ENCODE measurements around the gene GABPB1.

GABPB1 gene

DNA sequence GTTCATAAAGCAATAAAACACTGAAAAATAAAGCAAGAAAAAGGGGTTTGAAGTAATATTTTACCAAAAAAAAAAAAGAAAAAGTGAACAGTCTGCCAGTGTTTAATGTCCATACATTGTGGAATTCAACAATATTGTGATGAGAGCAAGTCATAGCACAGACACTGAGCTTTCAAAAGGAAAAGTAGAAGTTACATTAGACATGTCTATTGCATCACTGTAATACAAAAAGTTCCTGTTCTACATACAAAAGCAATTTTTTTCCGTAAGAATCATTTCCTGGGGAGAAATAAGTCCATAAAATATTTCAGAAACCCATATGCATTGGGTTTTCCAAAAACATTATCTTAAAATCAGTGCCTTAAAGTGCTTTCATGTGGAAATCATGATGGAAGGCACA, 77.6 kb downstream of the GABPB1 start:
- DNase-seq (ENCODE audit: low spot score) = no peak

DNA sequence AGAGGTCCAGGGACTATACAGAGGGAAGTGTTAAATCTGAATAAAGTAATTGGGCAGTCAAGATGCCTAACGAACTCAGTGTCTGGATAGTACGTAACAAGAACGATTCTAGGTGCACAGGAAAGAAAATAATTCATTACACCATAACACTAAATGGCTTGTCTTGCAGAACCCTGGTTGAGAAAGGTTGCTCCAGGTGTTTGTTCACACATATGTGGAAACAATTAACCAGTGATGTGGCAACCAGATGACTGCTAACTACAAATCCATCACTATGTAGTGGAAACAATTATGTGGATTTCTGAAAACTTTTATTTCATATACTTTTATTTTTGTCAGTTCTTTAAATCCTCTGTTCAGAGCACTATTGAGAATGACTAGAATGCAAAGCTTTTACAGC, 79.1 kb downstream of the GABPB1 start:
- no peak for DNase-seq (ENCODE audit: low spot score)

DNA sequence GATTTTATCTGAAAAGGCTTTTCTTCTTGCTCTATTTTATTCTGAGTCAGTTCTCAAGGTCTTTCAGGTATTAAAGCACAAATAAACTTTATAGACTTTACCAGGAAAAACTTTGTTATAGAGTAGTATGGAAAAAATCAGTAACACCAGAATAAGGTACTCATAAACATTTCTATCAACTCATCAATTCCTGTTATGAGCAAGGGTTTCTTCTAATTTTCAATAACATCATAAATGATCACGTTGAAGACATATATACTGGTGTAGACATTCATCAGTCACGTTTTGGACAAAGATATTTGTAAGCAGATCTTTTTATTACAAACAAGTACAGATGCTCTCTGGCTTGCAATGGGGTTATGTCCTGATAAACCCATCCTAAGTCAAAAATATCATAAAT, 79.9 kb downstream of the GABPB1 start:
- no peak for DNase-seq (ENCODE audit: low spot score)

DNA sequence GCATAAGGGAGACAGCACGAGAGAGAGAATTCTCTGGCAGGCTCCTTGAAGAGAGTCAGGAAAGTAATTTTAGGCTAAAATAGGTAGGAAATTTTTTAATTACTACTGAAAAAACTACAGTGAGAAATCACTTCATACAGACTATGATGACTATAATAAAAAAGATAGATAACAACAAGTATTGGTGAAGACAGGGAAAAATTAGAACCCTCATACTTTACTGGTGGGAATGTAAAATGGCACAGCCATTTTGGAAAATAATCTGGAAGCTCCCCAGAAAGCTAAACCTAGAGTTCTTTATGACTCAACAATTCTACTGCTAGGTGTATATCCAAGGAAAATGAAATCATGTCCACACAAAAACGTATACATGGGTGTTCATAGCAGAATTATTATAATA, 87.4 kb downstream of the GABPB1 start:
- no peak for DNase-seq (ENCODE audit: low spot score)

DNA sequence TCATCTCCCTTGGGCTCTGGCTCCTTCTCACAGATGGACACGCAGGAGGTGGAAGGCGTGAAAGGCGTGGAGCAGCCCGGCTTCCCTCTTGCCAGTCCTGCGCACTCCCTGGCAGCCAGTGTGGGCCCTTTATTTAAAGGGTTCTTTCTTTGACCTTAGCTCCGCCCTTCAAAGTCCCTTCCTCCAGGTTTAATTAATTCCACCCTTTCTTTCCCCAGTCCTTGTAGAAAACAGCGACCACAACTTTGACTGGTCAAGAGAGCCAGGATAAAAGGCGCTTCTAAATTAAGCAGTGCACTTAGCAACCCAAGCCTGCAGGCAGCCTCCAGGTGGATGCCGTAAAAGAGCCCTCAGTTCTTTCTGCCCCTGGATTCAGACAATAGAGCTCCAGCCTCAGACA, 89.4 kb downstream of the GABPB1 start, which contains the start of gene HDC:
Gene HDC, minus strand, starts transcription at position 107 of the 400 bp plus-strand sequence. Its CDS starts 103 bp downstream, at position 4.
- DNase-seq (ENCODE audit: low spot score) = no peak

DNA sequence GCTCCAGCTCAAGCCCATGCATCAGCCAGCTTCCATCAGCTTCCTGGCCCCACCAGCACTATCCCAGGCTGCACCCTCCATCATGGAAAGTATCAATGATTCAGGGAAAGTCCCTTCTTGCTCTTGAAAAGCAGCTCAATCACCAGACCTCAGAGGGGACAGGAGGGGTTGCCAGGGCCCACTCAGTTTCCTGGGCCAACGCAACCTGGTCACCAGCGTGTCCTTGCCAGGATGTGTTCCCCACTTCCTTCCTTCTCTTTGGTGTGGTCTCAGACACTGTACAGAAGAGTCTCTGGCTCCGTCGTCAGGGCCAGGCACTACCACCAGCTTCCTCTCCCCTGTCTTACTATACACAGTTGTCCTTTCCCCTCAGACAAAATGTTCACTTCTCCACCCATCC, 92.5 kb downstream of the GABPB1 start:
- no peak for DNase-seq (ENCODE audit: low spot score)

DNA sequence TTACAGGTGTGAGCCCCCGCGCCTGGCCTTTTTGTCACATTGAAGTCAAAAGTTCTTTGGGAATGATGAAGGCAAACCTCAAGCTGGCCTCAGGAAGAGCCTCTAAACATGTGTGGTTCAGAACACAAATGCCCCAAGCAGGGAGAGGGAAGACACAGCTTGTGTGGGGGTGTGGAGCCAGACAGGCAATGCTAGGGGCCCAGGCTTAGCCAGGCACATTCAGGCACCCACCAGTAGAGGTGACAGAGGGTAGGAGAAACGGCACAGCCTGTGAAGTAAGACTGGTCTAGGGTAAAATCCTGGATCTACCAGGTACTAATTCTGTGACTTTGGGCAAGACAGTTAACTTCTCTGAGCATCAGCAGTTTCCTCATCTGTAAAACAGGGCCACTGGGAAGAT, 93.0 kb downstream of the GABPB1 start:
- no peak for DNase-seq (ENCODE audit: low spot score)

DNA sequence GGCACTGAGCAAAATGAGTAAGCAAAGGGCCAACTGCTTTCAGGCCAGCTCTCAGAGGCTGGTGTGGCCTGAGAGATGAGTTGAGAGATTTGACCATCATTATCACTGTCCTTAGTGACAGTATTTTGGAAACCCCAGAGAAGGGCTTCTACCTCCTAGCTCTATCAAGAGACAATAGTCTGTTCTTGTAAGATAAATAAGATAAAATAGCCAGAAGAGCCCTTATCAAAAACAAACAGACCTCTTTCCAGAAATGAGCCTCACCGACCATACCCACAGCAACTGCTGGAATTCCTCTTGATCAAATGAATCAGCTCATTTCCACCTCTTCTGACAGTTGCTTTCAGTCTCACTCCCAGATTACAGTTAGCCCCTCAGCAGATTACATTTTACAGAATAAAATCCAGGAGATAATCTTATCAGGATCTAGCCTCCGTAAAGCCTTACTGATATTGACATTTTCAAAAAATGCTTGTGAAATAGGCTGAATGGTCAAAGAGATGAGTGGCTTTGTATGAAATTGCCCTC, 94.0 kb downstream of the GABPB1 start:
- DNase-seq (ENCODE audit: low spot score) = no peak

DNA sequence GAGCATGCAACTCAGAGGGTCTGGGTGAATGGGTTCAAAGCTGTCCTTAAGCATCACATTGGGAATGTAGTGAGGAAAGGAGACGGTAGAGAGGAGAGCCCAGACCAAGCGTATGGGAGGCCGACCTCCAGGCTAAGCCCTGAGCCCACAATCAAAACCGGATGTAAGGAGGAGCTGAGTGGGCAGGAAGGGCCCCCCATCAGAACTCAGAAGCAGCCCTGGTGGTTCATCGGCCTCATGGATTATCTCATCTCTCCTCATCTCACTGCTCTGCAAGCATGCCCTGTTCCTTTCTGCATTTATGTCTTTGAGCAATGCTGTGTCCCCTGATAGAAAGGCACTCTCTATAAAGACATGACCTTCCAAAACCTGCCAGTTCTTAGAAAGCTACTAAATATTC, 95.7 kb downstream of the GABPB1 start:
- no peak for DNase-seq (ENCODE audit: low spot score)

DNA sequence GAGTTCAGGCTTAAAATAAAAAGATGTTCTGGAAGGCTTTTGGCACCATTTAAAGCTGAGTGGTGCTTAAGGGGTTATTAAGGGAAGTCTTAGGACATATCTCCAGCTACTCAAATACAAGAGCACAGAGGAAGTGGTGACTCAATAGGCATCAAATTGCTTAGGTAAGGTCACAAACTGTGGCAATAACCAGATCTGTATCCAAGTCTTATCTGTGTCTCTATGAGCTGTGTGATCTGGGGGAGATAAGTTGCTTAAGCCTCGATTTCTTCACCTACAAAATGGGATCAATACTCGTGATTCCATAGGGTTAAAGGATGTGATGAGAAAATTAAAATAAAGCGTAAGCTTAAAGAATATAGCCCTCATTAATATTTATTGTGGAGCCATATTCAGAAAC, 97.1 kb downstream of the GABPB1 start:
- no peak for DNase-seq (ENCODE audit: low spot score)

DNA sequence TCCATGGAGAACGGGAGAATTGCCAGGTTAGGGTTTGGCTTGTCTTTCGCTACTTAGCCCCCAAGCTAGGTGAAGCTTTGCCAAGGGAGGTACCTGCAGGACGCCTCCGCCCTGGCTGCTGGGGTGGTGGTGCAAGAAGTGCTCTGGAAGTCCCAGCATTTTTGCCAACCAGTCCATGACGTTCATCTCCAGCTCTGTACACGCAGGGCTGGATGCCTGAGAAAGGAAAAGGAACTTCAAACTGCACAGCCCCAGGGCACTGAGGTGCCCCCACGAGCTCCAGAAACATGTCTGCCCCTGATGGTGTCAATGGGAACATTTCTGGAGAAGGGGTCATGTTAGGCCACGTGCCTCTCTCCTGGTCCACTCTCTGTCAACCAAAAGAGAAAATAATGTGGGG, 97.7 kb downstream of the GABPB1 start:
- DNase-seq (ENCODE audit: low spot score) = no peak

DNA sequence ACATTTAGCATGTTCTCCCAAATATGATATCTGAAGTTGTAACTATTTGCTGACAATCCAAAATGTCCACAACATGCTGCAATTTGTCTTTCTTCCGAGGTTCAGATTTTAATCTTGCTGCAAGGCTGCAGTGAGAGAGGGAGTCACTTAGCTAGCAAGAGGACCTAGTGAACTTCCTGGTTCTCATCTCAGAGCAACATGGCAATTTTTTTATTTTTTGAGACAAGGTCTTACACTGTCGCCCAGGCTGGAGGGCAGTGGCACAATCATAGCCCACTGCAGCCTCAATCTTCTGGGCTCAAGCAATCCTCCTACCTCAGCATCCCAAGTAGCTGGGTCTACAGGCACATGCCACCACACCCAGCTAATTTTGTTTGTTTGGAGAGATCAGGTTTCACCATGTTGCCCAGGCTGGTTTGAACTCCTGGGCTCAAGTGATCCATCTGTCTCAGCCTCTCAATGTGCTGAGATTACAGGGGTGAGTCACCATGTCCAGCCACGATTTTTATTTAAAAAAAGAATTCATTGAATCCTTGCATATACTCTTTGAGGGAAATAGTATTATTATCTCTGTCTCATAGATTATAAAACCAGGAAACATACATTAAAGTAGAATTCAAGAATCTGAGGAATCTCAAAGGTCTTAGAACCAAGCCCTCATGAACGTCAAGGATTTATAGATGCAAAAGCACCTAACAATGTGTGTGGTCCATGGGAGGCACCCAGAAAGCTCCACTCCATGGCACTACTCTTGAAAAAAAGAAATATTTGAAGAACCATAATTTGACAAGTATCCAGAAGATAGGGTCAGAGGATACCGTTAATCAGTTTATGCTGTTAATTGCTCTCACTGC, 98.6 kb downstream of the GABPB1 start:
- DNase-seq (ENCODE audit: low spot score) = no peak

DNA sequence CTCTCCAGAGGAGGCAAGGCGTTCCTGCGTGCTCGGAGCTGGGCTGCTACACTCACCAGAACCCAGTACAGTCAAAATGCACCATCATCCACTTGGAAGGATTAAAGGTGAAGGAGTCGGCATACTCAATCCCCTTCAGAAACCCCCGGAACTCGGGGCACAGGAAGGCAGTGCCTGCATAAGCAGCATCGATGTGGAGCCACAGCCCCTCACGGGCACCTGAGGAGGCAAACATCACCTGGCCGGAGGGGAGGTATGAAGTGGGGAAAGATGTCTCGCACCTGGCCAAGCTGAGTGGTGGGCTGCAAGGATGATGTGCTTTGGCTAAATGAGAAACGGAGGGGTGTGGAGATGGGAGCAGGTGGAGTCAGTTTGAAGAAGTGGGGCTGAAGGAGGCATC, 102.4 kb downstream of the GABPB1 start:
- no peak for DNase-seq (ENCODE audit: low spot score)

DNA sequence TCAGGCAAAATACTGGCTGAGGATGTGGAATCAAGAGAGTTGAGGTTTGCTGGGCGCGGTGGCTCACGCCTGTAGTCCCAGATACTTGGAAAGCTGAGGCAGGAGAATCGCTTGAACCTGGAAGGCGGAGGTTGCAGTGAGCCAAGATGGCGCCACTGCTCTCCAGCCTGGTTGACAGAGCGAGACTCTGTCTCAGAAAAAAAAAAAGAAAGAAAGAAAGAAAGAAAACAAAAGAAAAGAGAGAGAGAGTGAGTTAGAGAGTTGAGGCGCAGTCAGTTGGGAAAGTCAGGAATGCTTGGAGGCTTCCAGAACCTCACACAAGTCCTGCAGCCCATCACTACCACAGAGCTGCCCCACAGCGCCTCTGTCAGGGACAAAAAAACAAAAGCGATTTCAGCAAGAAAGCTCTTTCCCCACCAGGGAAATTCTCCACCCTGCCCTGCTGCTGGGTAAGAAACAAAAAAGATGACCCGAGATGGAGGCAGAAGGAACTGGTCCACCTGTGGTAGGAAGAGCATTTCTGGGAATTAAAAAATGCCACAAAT, 103.3 kb downstream of the GABPB1 start:
- DNase-seq (ENCODE audit: low spot score) = no peak

DNA sequence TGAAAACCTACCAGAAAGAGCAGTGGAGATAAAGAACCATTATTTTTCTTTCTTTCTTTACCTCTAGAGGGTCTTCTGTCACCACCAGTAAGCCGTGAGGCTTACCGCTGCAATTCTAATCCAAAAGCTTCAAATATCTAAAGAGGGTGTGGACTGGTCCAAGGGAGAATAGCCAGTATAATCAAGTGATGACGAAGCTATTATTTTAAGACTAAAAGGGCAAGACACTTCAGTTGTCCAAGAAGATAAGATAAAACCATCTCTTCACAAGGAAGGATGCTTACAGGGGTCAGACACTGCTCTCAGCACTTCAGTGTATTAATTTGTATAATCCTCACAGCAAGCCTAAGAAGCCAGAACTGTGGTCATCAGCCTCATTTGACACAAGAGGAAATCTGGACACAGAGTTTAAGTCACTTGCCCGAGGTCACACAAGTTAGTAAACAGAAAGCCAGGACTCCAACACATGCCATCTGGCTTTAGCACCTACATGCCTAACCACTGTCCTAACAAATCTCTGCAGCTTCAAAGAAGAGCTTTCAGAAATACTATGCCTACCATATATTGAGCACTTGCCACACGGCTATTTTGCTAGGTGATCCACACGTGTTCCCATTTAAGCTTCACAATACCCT, 104.1 kb downstream of the GABPB1 start:
- DNase-seq (ENCODE audit: low spot score) = no peak

DNA sequence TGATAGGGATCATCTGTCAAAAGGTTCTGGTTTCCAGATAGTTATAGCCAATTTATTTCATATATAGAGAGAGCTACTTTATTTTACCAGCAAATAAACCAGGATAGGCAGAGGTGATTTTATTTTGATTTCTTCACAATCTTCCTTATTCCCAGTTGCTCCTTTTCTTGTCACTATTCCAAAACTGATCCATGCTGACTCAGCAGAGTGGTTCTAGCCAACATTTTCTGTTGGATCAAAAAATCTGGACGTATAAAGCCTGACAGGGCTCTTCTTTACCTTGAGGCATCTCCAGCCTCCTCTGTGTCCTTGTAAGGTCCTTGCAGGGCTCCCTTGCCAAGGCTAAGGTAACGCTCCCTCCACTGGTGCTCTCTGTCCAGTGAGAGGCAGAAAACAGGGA, 105.3 kb downstream of the GABPB1 start:
- DNase-seq (ENCODE audit: low spot score) = no peak

DNA sequence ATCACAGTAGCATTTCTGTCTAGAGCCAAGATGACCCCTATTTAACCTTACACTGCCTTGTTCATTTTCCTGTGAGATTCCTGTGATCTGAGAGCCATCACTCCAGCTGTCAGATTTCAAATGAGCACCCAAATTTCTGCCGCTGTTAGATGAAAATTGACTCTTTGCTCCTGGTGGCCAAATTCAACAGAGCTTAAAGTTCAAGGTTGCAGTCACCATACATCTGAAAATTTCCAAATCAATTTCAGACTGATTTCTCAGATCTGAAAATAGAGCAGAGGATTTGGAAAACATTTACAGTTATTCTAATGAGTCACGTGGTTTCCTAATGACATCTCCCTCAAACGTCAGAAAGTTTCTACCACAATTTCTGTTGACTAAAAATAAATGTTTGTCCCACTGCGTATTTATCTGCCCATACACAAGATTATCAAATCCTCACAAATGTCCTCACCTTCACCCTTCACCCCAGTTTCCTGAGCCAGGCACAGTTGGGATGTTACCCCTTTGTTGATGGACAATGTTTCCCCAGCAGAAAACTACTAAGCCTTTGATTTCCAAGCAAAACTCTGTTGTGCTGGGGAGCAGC, 105.9 kb downstream of the GABPB1 start:
- DNase-seq (ENCODE audit: low spot score) = no peak

DNA sequence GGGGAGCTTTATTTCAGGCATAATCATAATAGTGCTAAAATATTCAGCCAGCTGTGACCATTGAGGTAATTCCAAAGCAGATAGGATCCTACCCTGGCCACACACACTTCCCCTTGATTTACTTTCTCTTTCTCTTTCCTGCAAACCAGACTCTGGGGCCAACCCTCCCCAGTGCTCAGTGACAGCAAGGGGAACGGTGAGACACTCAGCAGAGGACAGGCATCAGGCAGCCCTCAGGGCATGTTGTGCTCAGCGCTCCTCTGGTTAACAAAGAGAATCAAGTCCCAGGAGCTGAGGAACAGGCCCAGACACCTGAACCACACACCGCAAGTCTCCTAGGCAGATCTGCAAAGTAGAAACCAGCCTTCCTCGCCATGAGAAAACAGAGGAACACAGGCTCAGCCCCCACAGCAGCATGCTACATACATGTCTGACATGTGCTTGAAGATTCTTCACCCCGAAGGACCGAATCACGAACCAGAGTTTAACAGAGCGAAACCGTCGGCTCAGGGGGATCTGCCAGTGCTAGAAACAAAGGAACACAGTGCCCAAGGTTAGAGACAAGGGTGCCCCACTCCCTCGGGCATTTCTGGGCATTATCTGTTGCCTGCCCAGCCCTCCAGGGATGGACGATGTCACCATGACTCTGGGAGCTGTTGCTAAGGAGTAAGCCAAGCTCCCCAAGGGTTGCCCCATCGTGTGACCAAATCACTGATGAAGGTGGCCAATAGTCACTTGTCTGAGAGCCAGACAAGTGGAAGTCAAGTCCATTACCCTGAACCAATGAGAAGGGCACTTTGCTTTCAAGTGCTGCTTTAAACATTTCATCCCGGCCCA, 107.0 kb downstream of the GABPB1 start:
- no peak for DNase-seq (ENCODE audit: low spot score)

DNA sequence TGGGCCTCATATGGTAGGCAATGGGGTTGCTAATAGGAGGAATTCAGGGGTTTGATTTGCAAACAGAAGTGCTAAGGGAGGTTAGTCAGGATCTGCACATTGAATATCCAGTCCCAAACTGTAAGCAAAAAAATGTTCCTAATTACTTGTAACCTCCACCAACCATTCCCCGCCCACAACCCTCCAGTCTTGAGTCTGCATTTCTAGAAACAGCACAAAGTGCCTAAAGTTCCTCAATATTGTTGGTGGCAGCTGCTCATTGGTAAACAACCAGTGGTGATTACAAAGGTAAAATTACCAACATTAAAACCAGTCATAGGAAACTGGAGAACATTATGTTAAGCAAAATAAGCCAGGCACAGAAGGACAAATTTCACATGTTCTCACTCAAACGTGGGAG, 108.4 kb downstream of the GABPB1 start:
- DNase-seq (ENCODE audit: low spot score) = no peak

DNA sequence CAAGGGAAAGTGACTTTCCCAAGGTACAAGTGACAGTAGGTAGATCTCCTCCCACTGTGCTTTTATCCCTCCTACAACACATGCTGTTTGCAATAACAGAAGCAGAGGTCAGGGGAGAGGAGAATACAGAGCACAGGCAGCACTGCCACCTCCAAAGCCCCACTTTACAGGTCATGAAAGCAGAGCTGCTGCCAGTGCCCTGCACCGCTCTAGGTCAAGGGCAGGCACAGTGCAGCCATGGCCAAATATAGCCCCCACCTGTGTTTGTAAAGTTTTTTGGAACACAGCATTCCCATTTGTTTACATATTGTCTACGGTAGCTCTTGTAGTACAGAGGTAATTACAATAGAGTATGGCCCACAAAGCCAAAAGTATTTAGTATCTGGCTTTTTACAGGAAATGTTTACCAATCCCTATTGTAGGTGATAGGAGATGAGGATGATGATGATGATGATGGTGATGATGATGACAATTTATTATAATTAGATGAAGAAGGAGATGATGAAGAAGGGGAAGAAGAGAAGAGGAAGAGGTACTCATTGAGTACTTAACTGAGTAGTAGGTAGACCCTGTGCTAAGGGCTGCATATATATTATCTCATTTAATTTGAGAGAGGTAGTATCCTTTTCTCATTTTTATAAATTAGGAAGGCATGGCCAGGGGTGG, 109.9 kb downstream of the GABPB1 start:
- no peak for DNase-seq (ENCODE audit: low spot score)

DNA sequence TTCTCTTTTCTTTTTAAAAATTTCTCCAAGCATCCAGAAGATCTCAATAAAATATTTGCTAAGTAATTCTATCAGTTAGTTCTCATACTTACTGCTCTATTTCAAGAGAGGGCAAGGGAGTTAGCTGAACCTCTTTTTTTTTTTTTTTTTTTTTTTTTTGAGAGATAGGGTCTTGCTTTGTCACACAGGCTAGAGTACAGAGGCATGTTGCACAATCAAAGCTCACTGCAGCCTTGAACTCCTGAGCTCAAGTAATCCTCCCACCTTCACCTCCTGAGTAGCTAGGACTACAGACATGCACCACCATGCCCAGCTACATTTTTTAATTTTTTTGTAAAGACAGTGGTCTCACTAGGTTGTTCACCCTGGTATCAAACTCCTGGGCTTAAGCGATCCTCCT, 110.8 kb downstream of the GABPB1 start:
- no peak for DNase-seq (ENCODE audit: low spot score)
